ENCODE data around the gene TMEM62. TPM values are rescaled to one million over a fixed set of nuclear protein-coding genes. Genes with fewer than 3 reads are reported as not detected.

The TMEM62 gene
- total RNA-seq, 1 experiment from 2014 or later = 12.5 TPM

GRCh38 chr15:43111354-43111753 is 22.0 kb upstream of the TMEM62 start:
- Histone ChIP-seq H3K79me2 (ENCODE audit: low read depth) (no peaks in the 10 kb centered on the region), H3K9me2 (ENCODE audit: insufficient read depth) (no peaks in the 10 kb centered on the region), H3F3A (ENCODE audit: insufficient read depth, low read depth) (no peaks in the 10 kb centered on the region), H3K9me3 (ENCODE audit: insufficient read depth, low read depth) (no peaks in the 10 kb centered on the region), H3K36me3 (ENCODE audit: low read depth) (no peaks in the 10 kb centered on the region), H3K4me1 (replicated peaks; ENCODE audit: insufficient read depth) (no peaks in the 10 kb centered on the region), H3K27ac (no peak overlapping the region), H3K4me3 (no peak overlapping the region), H2AFZ (no peak overlapping the region), H3K4me2 (no peak overlapping the region), H4K20me1 (ENCODE audit: insufficient read depth) (no peaks in the 10 kb centered on the region), H3K27me3 (ENCODE audit: insufficient read depth, low read depth) (no peaks in the 10 kb centered on the region)
- POLR2A ChIA-PET (ENCODE audit: unreplicated experiment) = no interaction called here
- intact Hi-C loops (cut with micrococcal nuclease; ENCODE audit: unreplicated experiment) = no loop called here
- CTCF ChIA-PET = interaction anchor here (0.6 to 0.7 kb wide), 2 partner anchors 11 to 72 kb away, joined by 3 to 4 read pairs; no protein-coding TSS in a partner anchor
- no peak for DNase-seq
- BruUV-seq (replicated peaks) = no TSS peak
- TF ChIP-seq, protein P1, sequence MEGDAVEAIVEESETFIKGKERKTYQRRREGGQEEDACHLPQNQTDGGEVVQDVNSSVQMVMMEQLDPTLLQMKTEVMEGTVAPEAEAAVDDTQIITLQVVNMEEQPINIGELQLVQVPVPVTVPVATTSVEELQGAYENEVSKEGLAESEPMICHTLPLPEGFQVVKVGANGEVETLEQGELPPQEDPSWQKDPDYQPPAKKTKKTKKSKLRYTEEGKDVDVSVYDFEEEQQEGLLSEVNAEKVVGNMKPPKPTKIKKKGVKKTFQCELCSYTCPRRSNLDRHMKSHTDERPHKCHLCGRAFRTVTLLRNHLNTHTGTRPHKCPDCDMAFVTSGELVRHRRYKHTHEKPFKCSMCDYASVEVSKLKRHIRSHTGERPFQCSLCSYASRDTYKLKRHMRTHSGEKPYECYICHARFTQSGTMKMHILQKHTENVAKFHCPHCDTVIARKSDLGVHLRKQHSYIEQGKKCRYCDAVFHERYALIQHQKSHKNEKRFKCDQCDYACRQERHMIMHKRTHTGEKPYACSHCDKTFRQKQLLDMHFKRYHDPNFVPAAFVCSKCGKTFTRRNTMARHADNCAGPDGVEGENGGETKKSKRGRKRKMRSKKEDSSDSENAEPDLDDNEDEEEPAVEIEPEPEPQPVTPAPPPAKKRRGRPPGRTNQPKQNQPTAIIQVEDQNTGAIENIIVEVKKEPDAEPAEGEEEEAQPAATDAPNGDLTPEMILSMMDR (conservative IDR thresholded peaks at IDR 0.05) = no peak

GRCh38 chr15:43118286-43118685 is 15.1 kb upstream of the TMEM62 start:
- Histone ChIP-seq H3K4me3 (no peak overlapping the region), H3K27me3 (ENCODE audit: insufficient read depth, low read depth) (no peaks in the 10 kb centered on the region), H3K36me3 (ENCODE audit: low read depth) (no peaks in the 10 kb centered on the region), H3K4me1 (replicated peaks; ENCODE audit: insufficient read depth) (no peaks in the 10 kb centered on the region), H3K9me3 (ENCODE audit: insufficient read depth, low read depth) (no peaks in the 10 kb centered on the region), H3K9me2 (ENCODE audit: insufficient read depth) (no peaks in the 10 kb centered on the region), H3F3A (ENCODE audit: insufficient read depth, low read depth) (peaks cover 15% of the 10 kb centered on the region; the same call in 1 of the 2 replicates), H4K20me1 (ENCODE audit: insufficient read depth) (no peaks in the 10 kb centered on the region), H2AFZ (no peak overlapping the region), H3K27ac (no peak overlapping the region), H3K4me2 (no peak overlapping the region), H3K79me2 (ENCODE audit: low read depth) (no peaks in the 10 kb centered on the region)
- BruUV-seq (replicated peaks) = no TSS peak
- DNase-seq = no peak
- intact Hi-C loops (cut with micrococcal nuclease; ENCODE audit: unreplicated experiment) = no loop called here
- TF ChIP-seq, protein P1 (conservative IDR thresholded peaks at IDR 0.05) = no peak
- no peak for TF ChIP-seq EZH2 (IDR thresholded peaks at IDR 0.05; ENCODE audit: low read depth)
- CTCF ChIA-PET = no interaction called here
- POLR2A ChIA-PET (ENCODE audit: unreplicated experiment) = no interaction called here

DNA sequence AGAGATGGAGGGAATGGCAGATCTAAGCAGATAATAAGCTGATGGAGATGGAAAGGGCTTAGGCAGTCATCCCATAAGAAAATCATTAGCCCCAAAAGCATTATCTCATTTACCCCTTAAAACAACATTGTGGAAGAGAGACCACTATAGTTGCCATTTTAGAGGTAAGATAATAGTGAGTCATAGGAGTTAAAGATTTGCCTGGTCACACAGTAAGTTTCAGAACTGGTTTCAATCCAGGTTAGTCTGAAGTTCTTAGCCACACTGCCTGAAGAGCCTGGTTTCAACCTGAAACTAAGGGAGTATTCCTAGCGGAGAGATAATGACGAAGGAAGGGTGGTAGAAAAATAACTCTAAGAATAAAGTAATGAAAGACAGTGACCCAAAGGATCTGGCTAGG is 14.6 kb upstream of the TMEM62 start:
- no peaks in the 10 kb centered on the region for H3K79me2 ChIP-seq (ENCODE audit: low read depth)
- no peak overlapping the region for H2AFZ ChIP-seq
- no peak overlapping the region for H3K27ac ChIP-seq
- H4K20me1 ChIP-seq (ENCODE audit: insufficient read depth) = no peaks in the 10 kb centered on the region
- no peaks in the 10 kb centered on the region for H3K9me3 ChIP-seq (ENCODE audit: insufficient read depth, low read depth)
- POLR2A ChIA-PET (ENCODE audit: unreplicated experiment) = no interaction called here
- H3K4me2 ChIP-seq = no peak overlapping the region
- DNase-seq = no peak
- no peaks in the 10 kb centered on the region for H3K4me1 ChIP-seq (replicated peaks; ENCODE audit: insufficient read depth)
- CTCF ChIA-PET = no interaction called here
- intact Hi-C loops (cut with micrococcal nuclease; ENCODE audit: unreplicated experiment) = no loop called here
- peaks cover 15% of the 10 kb centered on the region; the same call in 1 of the 2 replicates for H3F3A ChIP-seq (ENCODE audit: insufficient read depth, low read depth)
- no peak overlapping the region for H3K4me3 ChIP-seq
- BruUV-seq (replicated peaks) = no TSS peak
- H3K27me3 ChIP-seq (ENCODE audit: insufficient read depth, low read depth) = no peaks in the 10 kb centered on the region
- TF ChIP-seq, protein P1 (conservative IDR thresholded peaks at IDR 0.05) = no peak
- no peak for TF ChIP-seq EZH2 (IDR thresholded peaks at IDR 0.05; ENCODE audit: low read depth)
- no peaks in the 10 kb centered on the region for H3K9me2 ChIP-seq (ENCODE audit: insufficient read depth)
- no peaks in the 10 kb centered on the region for H3K36me3 ChIP-seq (ENCODE audit: low read depth)

Measured in PC-9 (cell line).